ENCODE data around the gene ADK. TPM values are rescaled to one million over a fixed set of nuclear protein-coding genes. Genes with fewer than 3 reads are reported as not detected.

Gene ADK
- total and polyA plus RNA-seq, 2 experiments from 2014 or later, result 39.9 to 53.0 TPM

GRCh38 chr10:74381291-74381853 lies 230.4 kb downstream of the ADK start (continued):
- TF ChIP-seq ETS1 (IDR thresholded peaks at IDR 0.05) (no peak), EZH2phosphoT487 (IDR thresholded peaks at IDR 0.05; ENCODE audit: unreplicated experiment) (no peak), POLR2AphosphoS5 (IDR thresholded peaks at IDR 0.05; ENCODE audit: low read depth) (no peak), JUNB (IDR thresholded peaks at IDR 0.05; ENCODE audit: unreplicated experiment) (no peak), NANOG (IDR thresholded peaks at IDR 0.05; ENCODE audit: borderline replicate concordance) (no peak), CREB1 (CRISPR knock-in tag; IDR thresholded peaks at IDR 0.05; ENCODE audit: low read depth) (no peak), ZNF331 (CRISPR knock-in tag; IDR thresholded peaks at IDR 0.05; ENCODE audit: low read depth) (no peak)

- H3K4me2 ChIP-seq, result no peak overlapping the region
- H3K4me1 Mint-ChIP-seq, result no peaks in the 10 kb centered on the region
- DNase-seq (ENCODE audit: low spot score), result no peak
- no peak overlapping the region for H3K4me3 Mint-ChIP-seq
- H3K4me3 ChIP-seq, result no peak overlapping the region
- no peaks in the 10 kb centered on the region for H3K36me3 ChIP-seq (ENCODE audit: insufficient read depth)
- H3K27me3 Mint-ChIP-seq (ENCODE audit: insufficient read depth, low read depth, poor library complexity), result no peaks in the 10 kb centered on the region
- H3K27ac ChIP-seq (ENCODE audit: low read depth), result no peak overlapping the region
- no peak overlapping the region for H3K27ac Mint-ChIP-seq
- no peak for ATAC-seq
- no peaks in the 10 kb centered on the region for H3K79me2 ChIP-seq (replicated peaks; ENCODE audit: insufficient read depth)
- no peaks in the 10 kb centered on the region for H4K20me1 ChIP-seq (replicated peaks; ENCODE audit: insufficient read depth)
- H3K9me2 ChIP-seq (ENCODE audit: insufficient read depth), result no peaks in the 10 kb centered on the region
- H3K4me1 ChIP-seq (ENCODE audit: insufficient read depth), result peaks cover 5% of the 10 kb centered on the region
- H3K9me3 Mint-ChIP-seq, result no peaks in the 10 kb centered on the region
- H3K27me3 ChIP-seq (ENCODE audit: insufficient read depth), result no peaks in the 10 kb centered on the region
- no peak overlapping the region for H2AFZ ChIP-seq
- H3F3A ChIP-seq (replicated peaks; ENCODE audit: low read depth), result no peaks in the 10 kb centered on the region
- H3K36me3 Mint-ChIP-seq (ENCODE audit: low read depth), result no peaks in the 10 kb centered on the region
- no peak for TF ChIP-seq ZNF114 (CRISPR knock-in tag; IDR thresholded peaks at IDR 0.05)
- no peak for TF ChIP-seq JUNB (IDR thresholded peaks at IDR 0.05; ENCODE audit: unreplicated experiment)
- TF ChIP-seq EZH2phosphoT487 (IDR thresholded peaks at IDR 0.05; ENCODE audit: unreplicated experiment), result no peak
- TF ChIP-seq, protein P1, sequence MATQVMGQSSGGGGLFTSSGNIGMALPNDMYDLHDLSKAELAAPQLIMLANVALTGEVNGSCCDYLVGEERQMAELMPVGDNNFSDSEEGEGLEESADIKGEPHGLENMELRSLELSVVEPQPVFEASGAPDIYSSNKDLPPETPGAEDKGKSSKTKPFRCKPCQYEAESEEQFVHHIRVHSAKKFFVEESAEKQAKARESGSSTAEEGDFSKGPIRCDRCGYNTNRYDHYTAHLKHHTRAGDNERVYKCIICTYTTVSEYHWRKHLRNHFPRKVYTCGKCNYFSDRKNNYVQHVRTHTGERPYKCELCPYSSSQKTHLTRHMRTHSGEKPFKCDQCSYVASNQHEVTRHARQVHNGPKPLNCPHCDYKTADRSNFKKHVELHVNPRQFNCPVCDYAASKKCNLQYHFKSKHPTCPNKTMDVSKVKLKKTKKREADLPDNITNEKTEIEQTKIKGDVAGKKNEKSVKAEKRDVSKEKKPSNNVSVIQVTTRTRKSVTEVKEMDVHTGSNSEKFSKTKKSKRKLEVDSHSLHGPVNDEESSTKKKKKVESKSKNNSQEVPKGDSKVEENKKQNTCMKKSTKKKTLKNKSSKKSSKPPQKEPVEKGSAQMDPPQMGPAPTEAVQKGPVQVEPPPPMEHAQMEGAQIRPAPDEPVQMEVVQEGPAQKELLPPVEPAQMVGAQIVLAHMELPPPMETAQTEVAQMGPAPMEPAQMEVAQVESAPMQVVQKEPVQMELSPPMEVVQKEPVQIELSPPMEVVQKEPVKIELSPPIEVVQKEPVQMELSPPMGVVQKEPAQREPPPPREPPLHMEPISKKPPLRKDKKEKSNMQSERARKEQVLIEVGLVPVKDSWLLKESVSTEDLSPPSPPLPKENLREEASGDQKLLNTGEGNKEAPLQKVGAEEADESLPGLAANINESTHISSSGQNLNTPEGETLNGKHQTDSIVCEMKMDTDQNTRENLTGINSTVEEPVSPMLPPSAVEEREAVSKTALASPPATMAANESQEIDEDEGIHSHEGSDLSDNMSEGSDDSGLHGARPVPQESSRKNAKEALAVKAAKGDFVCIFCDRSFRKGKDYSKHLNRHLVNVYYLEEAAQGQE (IDR thresholded peaks at IDR 0.05; ENCODE audit: unreplicated experiment), result no peak
- no peak for TF ChIP-seq ZNF331 (CRISPR knock-in tag; IDR thresholded peaks at IDR 0.05; ENCODE audit: low read depth)
- no peak for TF ChIP-seq ETS1 (IDR thresholded peaks at IDR 0.05)
- TF ChIP-seq ZNF462 (CRISPR knock-in tag; IDR thresholded peaks at IDR 0.05), result no peak
- no peak for TF ChIP-seq CREB1 (CRISPR knock-in tag; IDR thresholded peaks at IDR 0.05; ENCODE audit: low read depth)
Observed at GRCh38 chr10:74382663-74383062, 231.6 kb downstream of the ADK start.
